ENCODE measurements around the gene HELZ2.
"Not testable (repeated sequence)": the region's sequence is repeated elsewhere in the genome, so short reads cannot be mapped to it uniquely, and the experiment has no call there.

HELZ2 gene
- 235 reads per million, percentile 94 among the genes with 10 or more reads in this experiment for total RNA-seq

- DNase-seq, result peak; percentile 58
Observed at GRCh38 chr20:63574156-63574828, at the start of gene HELZ2. TSS of gene HELZ2 (minus strand) at chr20:63574239. CDS start at chr20:63572385, 1,854 bp downstream.

GRCh38 chr20:63622732-63623131 is 48.7 kb upstream of the HELZ2 start:
- no peak for DNase-seq

- no peak for DNase-seq
Observed at GRCh38 chr20:63622096-63622495, 48.1 kb upstream of the HELZ2 start.

GRCh38 chr20:63620991-63621390 is 47.0 kb upstream of the HELZ2 start:
- no peak for DNase-seq

GRCh38 chr20:63619505-63619904 is 45.5 kb upstream of the HELZ2 start:
- DNase-seq, result no peak

GRCh38 chr20:63619086-63619485 is 45.0 kb upstream of the HELZ2 start:
- no peak for DNase-seq

- DNase-seq, result no peak
Observed at GRCh38 chr20:63618291-63618980, 44.4 kb upstream of the HELZ2 start.

GRCh38 chr20:63617876-63618265 is 43.8 kb upstream of the HELZ2 start:
- DNase-seq, result no peak

GRCh38 chr20:63617092-63617875 is 43.2 kb upstream of the HELZ2 start:
- DNase-seq, result no peak

- DNase-seq, result not testable (repeated sequence)
Observed at GRCh38 chr20:63613863-63614594, 40.0 kb upstream of the HELZ2 start.

- DNase-seq, result no peak
Observed at GRCh38 chr20:63612276-63612931, 38.4 kb upstream of the HELZ2 start.

- DNase-seq, result no peak
Observed at GRCh38 chr20:63611646-63612045, 37.6 kb upstream of the HELZ2 start.

- DNase-seq, result no peak
Observed at GRCh38 chr20:63610581-63611435, 36.8 kb upstream of the HELZ2 start.

GRCh38 chr20:63606686-63607085 is 32.6 kb upstream of the HELZ2 start:
- DNase-seq, result no peak

GRCh38 chr20:63602321-63602720 is 28.3 kb upstream of the HELZ2 start:
- DNase-seq, result no peak

GRCh38 chr20:63601679-63602078 is 27.6 kb upstream of the HELZ2 start:
- not testable (repeated sequence) for DNase-seq

GRCh38 chr20:63599396-63600050 is 25.5 kb upstream of the HELZ2 start:
- DNase-seq, result no peak

GRCh38 chr20:63598479-63599395 is 24.7 kb upstream of the HELZ2 start:
- no peak for DNase-seq

GRCh38 chr20:63597651-63598478 is 23.8 kb upstream of the HELZ2 start:
- no peak for DNase-seq

Data from effector CD4-positive, alpha-beta T cell (primary cell).